HG03039 (cell line): ENCODE data around the gene CMC1.

Experiments used
- ATAC-seq: cut with Tn5 transposase; IDR thresholded peaks from one replicate; pipeline ENCODE4 v1.9.1; 2021; ENCODE audit warnings: mild to moderate bottlenecking, moderate library complexity; ENCODE audit not compliant: unreplicated experiment

CMC1 gene

DNA sequence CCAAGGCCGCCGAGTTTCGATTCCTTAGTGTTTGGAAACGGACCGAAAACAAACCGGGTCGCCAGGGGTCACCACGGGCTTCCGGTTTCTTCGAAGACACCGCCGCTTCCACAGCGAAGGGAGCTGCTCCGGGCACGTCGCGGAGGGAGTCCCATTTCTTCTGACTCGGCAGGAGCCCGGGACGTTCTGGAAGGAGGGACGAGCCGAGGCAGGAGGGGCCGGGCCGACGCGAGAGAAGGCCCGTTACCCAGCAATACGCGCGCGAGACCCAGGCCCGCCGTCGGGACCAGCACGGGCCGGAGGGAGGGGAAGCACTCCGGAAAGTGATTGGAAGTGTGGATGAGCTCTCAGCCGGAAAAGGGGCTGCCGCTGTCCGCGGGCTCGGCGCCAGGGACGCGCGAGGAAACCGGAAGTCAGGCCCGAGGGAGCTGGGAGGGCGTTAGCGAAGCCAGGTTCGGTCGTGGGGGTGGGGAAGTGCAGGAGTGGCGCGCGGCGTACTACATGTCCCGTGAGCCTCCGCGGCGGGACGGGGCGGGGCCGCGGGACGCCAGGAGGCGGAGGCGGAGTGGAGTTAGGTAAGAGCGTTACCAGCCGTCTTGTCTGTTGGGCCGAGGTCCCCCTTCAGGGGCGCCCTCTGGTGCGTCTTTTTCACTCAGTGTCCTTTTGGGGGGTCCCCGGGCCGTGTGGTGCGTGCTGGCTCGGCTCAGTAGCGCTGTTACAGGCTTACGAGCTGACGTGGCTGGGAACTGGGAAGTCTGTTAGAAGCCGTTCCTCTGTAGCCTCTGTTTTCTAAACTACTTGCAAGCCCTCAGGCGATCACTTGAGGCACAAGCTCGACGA lies 107.4 kb downstream of the CMC1 start, which contains the start of the genes AZI2 and ZCWPW2:
Gene AZI2, minus strand, starts transcription at position 196 of the 840 bp plus-strand sequence. CDS start 8,207 bp downstream, outside the sequence.
Gene ZCWPW2, plus strand, starts transcription at position 93 of the 840 bp plus-strand sequence. CDS start 64,348 bp downstream, outside the sequence.
- ATAC-seq, result peak; percentile 92

DNA sequence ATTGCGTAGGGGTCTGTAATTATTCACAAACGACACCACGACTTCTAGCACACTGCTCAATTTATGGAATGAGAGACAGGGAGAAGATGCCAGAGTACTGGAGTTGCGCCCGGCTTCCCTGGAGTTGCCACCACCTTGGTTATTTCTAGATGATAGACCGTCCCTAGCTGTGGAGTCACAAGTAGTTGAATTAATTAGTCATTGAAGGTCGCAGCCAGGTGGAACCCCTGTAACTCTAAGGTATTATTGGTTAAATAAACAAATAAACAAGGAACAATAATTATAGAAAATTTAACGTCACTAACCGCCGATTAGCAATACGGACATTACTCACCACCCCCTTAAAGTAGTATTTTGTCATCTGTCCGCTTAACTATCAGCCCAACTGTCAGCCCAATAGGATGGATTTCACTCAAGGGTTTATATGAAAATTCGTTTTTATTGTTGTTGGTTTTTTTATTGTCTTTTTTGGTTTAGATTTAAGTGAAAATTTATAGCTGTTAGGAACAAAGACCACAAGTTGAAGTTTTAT lies 108.1 kb downstream of the CMC1 start:
- ATAC-seq, result no peak
